ENCODE results near the gene THBD.

DNA sequence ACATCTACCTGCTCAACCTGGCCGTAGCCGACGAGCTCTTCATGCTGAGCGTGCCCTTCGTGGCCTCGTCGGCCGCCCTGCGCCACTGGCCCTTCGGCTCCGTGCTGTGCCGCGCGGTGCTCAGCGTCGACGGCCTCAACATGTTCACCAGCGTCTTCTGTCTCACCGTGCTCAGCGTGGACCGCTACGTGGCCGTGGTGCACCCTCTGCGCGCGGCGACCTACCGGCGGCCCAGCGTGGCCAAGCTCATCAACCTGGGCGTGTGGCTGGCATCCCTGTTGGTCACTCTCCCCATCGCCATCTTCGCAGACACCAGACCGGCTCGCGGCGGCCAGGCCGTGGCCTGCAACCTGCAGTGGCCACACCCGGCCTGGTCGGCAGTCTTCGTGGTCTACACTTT lies 13.7 kb downstream of the THBD start:
- no peak for TF ChIP-seq CTCF (IDR thresholded peaks at IDR 0.05)
- TF ChIP-seq POLR2A (IDR thresholded peaks at IDR 0.05): no peak

Data from right lobe of liver (tissue), 4 donors.